HK-2 (cell line): ENCODE data around the gene PSD4.

Experiments used
- DNase-seq: peaks from one replicate; pipeline ENCODE4 v3.0.0-alpha.2; 2018; ENCODE audit not compliant: unreplicated experiment

Gene PSD4

DNA sequence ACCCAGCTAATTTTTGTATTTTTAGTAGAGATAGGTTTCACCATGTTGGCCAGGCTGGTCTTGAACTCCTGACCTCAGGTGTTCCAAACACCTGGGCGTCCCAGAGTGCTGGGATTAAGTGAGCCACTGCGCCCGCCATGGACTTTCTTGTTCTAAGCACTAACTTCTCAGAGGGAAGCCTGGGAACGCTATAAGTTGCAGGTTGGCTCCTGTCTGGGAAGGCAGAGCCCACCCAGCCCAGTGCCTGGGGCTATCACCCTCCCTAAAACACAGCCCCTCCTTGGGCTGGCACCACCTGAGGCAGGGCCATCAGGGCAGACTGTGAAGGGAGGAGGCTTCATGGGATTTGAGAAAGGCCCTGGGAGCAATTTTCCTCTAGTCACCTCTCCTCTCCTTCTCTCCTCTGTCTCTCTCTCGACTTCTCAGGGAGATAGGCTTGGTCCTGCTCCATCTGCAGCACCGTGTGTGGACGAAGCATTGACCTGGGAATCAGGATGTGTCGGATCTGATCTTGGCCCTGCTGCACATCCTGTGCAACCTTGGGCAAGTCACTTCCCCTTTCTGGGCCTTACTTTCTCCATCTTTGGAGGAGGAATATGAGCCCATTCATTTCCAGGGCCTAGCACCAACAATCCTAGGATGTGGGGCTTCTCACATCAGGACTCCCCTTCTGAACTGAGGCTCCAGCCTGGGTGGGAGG, 10.9 kb downstream of the PSD4 start:
- DNase-seq, result no peak

DNA sequence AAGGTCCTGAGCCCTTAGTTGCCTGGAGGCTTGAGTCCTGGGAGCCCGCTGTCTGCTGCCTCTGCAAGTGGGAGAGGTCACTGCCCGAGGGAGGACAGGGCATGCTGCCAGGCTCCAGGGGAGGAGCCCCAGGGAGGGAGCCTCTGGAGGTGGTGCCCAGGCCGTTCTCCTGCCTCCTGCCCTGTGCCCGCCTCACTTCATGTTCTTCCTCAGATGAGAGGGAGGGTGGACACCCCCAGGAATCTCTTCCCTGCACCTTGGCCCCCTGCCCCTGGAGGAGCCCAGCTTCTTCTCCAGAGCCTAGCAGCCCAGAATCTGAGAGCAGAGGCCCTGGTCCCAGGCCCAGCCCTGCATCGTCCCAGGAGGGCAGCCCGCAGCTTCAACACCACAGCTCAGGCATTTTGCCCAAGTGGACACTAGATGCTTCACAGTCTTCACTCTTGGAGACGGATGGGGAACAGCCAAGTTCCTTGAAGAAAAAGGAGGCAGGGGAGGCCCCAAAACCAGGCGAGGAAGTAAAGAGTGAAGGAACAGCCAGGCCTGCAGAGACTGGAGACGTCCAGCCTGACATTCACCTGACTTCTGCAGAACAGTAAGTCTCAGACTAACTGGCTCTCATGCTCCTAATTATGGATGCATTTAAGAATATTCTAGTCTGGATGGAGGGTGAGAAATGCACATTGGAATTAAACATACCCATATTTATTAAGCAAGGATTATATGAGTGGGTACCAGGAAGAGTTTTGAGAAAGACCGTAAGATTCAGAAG, 12.1 kb downstream of the PSD4 start:
- no peak for DNase-seq

DNA sequence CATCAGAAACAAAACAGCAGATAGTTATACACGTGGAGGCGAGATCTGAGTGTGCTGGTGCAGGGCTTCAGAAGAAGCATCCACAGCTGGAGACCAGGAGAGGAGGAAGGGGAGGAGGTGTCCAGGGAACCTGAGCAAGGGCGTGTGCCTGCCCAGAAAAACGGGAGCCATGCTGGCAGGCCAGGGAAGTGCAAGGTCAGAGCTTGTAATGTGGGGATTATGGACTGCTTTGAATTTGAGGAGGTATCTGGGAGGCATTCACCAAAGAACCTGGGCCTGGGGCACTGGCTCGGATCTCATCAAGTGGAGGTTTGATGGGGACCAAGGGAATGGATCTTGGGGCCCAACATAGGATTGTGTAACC, 12.6 kb downstream of the PSD4 start:
- DNase-seq, result no peak

DNA sequence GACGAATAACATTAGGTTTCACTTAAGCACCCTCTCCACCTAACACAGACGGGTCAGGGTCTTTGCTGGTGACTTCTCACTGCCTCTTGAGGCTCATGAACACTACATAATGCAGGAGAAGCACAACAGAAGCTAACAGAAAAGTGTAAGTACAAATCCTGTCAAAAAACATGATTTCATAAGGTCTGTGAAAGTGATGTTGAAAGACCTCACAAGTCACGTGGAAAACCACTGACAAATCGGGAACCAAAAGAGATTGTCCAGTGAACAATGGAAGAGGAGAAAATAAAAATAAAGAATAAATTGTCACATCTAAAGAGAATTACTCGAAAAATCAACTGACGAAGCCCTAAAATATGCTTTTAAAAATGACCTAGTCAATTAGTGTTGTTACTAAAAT, 14.0 kb downstream of the PSD4 start:
- DNase-seq, result no peak

DNA sequence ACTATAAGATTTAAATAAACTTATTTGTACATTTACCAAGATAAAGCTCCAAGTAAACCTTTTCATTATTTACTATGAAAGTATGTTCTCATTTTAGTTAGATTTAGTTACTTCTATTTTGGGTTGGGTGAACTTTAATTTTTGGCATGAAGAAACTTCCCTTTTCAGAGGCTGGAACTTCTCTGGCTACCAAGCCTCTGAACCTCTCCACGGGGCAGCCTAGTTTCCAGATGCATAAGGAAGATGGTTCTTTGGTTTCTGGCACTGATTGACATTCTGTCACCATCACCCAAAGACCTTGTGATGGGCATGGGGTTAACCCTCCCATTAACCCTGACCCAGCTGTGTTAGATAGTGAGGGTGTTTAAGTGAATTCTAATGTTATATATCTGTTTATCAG, 17.1 kb downstream of the PSD4 start:
- no peak for DNase-seq

DNA sequence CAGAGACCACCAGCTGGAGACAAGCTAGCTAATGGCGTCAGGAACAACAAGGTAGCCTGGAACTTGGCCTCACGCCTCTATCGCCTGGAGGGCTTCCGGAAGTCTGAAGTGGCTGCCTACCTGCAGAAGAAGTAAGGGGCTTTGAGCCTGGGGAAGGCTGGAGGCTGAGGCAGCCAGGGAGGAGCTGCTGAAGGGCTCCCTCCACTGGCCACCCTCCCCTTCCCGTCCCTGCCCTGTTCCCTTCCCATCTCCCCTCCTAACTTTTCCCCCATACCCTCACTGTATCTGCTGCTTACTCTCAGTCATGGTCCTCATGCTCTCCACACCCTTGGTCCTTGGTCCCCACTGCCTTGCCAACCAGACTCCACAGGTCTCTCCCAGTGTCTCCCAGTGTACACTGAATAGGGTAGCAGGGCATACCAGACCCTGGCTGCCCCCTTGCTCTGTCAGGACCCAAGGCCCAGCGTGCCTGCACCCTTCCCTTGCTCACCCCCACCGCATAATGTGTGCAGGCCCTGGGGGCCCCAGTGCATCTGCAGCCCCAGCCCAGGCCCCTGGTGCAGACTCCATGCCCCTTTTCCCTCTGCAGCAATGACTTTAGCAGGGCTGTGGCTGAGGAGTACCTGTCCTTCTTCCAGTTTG, 18.8 kb downstream of the PSD4 start:
- no peak for DNase-seq

DNA sequence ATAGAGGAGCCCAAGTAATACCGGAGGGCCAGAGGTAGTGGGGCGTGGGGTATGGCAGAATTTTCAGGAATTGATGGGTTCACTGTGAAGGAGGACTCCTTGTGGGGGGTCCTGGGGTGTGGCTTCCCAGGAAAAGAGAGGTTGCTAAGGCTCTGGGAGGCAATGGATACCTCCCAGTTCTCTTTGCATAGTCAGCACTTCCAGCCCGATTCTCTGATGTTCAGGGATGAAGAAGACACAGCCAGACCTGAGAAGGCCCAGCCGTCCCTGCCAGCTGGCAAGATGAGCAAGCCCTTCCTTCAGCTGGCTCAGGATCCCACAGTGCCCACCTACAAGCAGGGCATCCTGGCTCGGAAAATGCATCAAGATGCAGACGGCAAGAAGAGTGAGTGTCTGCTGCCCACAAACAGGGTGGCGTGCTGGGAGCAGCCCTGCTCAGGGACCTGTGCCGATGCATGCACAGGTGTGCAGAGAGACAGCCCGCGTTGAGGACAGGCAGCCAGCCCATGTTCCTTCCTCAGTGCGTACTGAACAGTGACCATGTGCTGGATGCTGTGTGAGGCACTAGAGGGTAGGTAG, 22.2 kb downstream of the PSD4 start:
- no peak for DNase-seq

DNA sequence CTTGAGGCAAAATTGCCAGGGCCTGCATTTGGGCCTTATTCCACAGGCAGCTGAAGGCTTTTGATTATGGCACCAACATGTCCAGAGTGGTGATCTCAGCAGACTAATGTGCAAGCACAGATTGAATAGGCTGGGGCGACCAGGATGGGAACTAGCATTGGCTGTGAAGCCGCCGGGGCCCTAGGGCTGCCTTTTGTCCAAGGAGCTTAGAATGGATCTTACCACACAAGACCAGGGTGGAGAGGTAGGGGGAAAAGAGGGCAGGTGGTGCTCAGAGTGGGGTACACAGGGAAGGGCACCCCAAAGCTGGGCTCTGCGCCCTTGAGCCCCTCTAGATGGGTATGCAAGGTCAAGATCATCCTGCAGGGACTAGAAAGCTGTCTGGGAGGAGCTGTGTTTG, 23.1 kb downstream of the PSD4 start:
- no peak for DNase-seq

DNA sequence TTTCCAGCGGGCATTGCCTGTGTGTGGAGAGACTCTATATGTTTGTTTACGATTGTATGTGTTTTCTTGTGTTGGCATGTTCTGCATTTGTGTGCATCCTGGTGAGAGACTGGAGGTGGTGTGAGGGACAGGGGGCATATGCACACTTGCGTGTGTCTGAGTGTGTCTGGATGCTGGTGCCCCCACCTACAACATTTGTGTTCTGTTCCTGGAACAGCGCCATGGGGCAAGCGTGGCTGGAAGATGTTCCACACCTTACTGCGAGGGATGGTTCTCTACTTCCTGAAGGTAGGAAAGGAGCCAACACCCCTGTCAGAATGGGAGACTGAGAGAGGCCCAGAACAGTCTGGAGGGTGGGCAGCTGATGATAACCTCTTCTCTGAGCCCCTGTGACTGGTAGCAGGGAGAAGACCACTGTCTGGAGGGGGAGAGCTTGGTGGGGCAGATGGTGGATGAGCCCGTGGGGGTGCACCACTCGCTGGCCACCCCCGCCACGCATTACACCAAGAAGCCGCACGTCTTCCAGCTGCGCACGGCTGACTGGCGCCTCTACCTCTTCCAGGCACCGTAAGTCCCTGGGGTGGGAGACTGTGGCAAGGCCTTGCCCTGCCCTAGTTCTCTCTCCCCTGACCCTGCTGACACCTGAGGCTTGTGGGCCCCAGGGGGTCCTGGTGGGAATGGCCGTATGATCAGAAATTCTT, 23.7 kb downstream of the PSD4 start:
- no peak for DNase-seq

DNA sequence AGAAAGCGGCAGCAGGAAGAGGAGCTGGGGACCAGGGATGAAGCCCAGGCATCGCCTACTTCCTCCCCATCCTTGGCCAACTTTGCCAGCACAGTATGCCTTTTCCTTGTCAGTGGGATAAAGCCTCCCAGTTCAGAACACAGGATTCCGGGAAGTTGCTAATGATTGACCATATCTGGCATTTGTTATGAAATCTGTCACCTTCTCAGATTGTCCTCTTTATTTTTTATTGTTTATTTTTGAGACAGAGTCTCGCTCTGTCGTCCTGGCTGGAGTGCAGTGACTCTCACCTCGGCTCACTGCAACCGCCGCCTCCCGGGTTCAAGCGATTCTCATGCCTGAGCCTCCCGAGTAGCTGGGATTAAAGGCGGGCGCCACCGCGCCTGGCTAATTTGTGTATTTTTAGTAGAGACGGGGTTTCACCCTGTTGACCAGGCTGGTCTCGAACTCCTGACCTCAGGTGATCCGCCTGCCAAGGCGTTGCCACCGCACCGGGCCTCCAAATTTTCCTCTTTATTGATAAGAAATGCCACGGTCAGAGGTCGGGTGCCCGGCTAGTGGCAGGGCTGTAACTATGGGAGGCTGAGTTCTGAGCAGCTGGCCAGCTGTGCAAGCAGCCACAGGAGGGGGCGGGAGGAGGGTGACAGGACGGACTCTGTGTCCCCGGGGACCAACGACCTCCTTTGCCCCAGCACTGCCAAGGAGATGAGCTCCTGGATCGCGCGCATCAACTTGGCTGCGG, 24.4 kb downstream of the PSD4 start:
- DNase-seq, result no peak

DNA sequence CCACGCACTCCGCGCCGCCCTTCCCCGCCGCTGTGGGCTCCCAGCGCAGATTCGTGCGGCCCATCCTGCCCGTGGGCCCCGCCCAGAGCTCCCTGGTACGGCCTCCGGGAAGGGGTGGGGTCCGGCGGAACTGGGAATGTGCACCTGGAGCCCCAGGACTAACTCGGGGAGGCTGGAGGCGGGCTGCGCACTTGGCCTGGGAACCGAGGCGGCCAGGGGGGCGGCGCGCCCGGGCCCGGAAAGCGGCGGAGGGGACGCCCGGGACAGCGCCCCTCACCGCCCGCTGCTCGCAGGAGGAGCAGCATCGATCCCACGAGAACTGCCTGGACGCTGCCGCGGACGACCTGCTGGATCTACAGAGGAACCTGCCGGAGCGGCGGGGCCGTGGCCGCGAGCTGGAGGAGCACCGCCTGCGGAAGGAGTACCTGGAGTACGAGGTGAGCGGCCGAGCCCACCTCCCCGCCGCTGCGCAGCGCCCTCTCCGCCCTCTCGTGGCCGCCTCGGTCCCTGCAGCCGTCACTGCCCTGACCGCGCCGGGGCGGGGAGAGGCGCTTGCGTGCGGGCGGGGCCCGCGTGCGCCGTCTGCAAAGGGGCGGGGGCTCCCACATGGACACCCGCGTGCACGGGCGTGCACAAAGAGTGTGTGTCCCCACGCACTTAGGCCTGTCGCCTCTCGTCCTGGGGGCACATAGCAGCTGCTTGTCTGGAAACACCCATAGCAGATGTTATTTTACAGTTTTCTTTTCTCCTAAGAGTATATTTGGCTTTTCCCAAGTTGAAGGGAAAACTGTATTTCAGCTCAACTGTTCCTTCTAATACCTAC, 25.2 kb downstream of the PSD4 start:
- DNase-seq, result peak; percentile 85

DNA sequence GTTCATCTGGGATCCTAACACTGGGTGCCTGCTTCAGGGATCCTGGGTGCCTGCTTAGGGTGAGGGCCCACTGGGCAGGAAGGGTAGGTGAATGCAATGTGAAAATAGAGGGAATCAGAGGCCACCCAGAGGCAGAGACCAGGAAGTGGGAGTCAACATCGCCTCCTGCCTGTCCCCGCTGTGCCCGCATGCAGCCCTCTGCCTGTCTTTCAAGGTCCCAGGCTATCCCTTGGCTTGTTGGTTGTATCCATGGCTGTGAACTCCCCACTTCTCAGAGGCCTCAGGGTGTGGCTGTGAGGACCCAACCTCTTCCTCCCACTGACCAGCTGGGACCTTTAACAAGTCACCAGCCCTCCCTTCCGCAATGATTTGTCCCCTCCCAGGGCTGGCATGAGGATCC, 26.5 kb downstream of the PSD4 start:
- no peak for DNase-seq

DNA sequence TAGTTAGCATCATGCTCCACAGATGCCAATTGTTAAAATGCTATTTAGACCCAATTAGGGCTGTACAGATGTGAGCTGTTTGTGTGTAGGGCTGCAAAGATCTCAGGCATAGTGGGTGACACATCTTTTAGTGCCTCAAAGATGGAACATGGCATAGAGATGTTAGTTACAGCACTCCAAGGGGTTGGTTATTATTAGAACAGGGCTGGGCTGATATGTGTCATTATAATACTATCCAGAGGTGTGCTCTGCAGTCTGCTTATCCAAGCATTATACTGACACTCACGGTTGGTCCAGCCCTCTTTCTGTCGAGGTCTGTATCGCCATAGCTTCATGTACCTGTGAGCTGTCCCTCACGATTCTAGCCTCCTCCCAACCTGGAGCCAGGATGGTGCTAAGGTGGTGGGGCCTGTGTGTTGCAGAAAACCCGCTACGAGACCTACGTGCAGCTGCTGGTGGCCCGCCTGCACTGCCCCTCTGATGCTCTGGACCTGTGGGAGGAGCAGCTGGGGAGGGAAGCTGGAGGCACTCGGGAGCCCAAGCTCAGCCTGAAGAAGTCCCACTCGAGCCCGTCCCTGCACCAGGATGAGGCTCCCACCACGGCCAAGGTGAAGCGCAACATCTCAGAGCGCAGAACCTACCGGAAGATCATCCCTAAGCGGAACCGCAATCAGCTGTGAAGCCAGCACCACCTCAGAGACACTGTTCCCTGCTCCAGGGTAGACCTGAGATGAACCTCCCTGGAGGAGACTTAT, 27.1 kb downstream of the PSD4 start:
- DNase-seq, result no peak

DNA sequence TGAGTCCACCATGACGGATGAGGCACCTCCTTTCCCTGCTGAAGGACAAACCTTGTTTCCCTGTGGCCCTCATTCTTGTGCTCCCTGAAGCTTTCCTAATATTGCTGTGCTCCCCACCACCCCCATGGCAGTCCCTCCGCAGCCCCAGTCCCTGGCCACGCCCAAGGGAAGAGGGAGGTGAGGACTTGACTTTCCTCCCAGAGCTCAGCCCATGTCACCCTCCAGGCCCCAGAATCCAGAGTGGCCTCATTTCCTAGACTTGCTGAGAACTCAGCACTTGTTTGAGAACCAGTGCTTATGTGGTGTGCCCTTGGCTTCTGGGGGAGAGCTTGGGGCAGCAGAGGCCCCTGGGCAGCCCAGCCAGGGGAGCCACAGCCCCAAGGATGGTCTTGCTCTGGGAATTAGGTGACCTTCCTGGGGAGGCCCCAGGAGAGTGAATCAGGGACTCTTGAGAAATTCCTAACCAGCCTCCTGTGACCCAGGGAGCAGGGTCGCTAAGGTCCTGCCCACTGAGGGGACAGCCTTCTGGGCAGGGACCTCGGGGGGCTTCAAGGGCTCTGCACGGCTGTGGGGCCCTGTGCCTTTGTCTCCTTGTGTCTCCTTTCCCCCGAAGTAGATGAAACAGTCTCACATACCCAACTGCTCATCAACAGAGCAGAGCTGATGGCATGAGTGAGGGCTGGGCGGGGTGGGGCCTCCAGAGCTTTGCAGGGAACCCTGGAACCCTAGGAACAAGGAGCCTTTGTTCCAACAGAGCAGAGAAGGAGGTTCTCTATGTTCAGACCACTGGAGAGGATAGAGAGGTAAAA, 27.9 kb downstream of the PSD4 start:
- no peak for DNase-seq

DNA sequence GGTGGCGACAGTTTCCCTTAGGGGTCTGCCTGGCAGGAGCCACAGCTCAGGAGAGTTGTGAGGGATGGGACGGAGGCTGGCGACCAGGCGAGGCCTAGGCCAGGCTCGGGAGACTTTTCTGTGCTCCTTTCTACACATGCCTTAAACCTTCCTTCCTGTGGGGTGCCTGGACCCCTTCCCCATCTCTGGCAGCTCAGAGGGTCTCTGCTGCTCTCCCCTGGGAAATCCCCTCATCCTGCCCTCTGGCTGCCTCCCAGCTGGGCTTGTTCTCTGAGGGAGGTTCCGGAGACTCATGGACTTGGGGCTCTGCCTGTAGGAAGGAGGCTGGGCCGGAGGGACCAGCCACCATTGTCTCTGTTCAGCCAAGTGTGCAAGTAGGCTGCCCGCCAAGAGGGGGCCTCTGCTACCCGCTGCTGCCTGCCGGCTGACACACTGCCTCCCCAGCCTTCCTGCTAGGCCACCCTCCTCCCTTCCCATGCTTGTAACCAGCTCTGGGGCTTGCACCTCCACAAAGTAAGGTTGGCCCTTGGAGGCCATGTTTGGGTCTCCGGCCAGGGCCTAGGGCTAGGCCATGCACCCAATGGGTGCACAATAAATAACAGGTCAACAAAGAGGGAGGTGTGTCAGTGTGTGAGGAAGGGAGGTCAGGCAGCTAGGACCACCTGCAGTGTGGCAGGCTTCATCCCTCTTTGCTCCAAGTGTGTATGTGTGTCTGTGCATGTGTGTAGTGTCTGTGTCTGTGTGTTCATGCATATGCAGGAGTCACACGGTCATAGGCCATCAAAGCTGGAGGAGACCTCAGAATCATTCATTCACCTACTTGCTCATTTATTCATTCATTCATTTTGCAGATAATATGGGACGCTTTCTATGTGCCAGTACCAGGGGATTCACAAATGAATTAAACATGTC, 28.8 kb downstream of the PSD4 start:
- peak; percentile 50 for DNase-seq

DNA sequence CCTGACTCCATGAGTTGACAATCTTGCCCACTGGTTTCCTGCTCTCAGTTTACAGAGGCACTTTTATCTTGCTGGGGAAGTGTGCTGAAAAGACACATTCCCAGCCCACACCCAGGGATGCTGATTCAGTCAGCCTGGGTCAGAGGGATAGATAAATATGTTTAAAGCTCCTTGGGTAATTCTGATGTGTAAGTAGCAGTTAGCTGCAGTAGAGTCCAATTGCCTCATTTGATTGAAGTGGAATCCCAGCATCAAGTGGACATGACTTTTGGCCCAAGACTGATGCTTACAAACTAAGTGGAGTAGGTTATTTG, 29.4 kb downstream of the PSD4 start:
- DNase-seq, result no peak

DNA sequence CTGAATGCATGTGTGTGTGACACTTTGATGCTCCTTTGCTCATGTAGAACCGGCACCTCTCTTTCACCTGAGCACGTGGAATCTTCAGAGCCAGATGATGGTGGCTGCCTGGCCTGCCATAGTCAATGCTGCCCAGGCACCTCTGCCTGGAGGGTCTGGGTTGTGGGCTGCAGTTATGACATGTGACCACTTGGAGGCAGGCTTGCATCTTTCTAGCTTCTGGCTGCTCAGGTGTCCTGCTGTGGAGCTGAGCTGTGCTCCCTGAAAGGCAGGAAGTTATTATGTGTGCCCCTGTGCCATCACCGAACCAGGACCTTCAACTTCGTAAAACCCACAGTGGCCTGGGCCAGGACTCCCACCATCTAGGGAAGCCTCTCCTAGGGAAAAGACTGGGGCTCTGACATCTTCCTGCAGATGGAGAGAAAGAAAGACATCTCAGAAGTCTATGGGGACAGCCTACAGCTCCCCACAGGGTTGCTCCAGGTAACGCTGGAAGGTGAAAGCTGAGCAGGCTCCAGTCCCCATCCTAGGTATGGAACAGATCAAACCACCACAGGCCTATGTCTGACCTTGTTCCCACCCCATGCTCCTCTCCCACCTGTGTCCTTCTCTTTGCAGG, 30.2 kb downstream of the PSD4 start:
- DNase-seq, result peak; percentile 79

DNA sequence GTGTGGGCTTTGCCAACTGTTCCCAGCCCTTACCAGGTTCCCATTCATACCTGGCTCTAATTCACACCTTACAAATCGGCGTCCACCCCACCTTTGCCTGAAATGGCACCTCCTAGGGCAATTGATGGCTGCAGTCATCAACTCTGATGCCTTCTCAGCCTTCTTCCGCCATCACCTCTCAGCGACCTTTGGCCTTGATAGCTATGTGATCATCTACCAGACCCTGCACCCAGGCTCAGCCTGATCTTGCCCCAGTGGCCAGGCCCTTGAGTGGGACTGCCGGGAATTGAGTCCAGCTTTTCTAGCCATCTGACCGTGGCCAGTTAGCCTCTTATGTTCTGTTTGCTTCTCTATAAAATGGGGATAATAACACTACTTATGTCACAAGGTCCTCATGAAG, 32.5 kb downstream of the PSD4 start:
- DNase-seq, result no peak
